Measurements from ENCODE around the gene OTULIN. TPM values are rescaled to one million over a fixed set of nuclear protein-coding genes. Genes with fewer than 3 reads are reported as not detected.

OTULIN gene
- total and polyA plus RNA-seq, 2 experiments from 2014 or later = 24.3 to 43.9 TPM

DNA sequence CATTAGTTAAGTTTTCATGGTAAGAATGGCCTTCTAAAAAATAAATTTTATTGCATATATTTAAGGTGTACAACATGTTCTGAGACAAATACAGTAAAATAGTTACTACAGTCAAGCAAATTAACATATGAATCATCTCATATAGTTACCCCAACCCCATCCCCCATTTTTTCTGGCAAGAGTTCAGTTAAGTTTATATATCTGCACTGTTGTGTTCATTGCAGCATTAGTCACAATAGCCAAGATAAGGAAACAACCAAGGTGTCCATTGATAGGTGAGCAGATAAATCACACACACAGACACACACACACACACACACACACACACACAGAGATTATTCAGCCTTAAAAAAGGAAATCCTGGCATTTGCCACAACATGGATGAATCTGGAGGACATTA is 37.2 kb upstream of the OTULIN start (continued):
- TF ChIP-seq EZH2 (IDR thresholded peaks at IDR 0.05; ENCODE audit: low read depth, unreplicated experiment) = no peak
- no peak for TF ChIP-seq ZNF331 (CRISPR knock-in tag; IDR thresholded peaks at IDR 0.05; ENCODE audit: low read depth)
- TF ChIP-seq STAT1 (IDR thresholded peaks at IDR 0.05; ENCODE audit: unreplicated experiment) = no peak

DNA sequence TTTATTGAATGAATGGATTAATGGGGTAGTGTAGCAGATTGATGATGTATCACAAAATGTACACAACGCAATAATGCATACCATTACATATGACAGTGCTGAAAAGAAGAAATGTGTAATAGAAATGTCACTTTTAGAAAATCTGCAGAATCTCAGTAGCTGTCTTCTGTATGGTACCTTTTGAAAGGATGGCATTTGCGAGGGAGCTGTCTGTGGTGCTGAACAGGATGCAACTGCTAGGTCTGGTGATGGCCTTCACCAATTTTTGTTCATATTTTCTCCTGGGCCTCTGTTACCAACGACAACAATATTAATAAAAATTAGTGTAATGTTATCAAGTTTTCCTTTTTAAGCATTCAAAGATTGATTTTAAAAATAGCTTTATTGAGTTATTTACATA is 36.2 kb upstream of the OTULIN start:
- no peaks in the 10 kb centered on the region for H3F3A ChIP-seq (replicated peaks; ENCODE audit: low read depth)
- no peak overlapping the region for H3K4me2 ChIP-seq
- no peak overlapping the region for H3K4me3 Mint-ChIP-seq
- H3K9me3 Mint-ChIP-seq = no peaks in the 10 kb centered on the region
- no peak overlapping the region for H3K27ac Mint-ChIP-seq
- no peaks in the 10 kb centered on the region for H3K36me3 ChIP-seq (ENCODE audit: insufficient read depth)
- H3K4me1 Mint-ChIP-seq = peaks cover 3% of the 10 kb centered on the region; the same call in 2 of the 3 replicates
- H3K27me3 ChIP-seq (ENCODE audit: insufficient read depth) = no peaks in the 10 kb centered on the region
- H3K4me1 ChIP-seq (ENCODE audit: insufficient read depth) = no peaks in the 10 kb centered on the region
- H3K27me3 Mint-ChIP-seq (ENCODE audit: insufficient read depth, low read depth, poor library complexity) = no peaks in the 10 kb centered on the region
- no peaks in the 10 kb centered on the region for H3K36me3 Mint-ChIP-seq (ENCODE audit: low read depth)
- TF ChIP-seq, protein P1, sequence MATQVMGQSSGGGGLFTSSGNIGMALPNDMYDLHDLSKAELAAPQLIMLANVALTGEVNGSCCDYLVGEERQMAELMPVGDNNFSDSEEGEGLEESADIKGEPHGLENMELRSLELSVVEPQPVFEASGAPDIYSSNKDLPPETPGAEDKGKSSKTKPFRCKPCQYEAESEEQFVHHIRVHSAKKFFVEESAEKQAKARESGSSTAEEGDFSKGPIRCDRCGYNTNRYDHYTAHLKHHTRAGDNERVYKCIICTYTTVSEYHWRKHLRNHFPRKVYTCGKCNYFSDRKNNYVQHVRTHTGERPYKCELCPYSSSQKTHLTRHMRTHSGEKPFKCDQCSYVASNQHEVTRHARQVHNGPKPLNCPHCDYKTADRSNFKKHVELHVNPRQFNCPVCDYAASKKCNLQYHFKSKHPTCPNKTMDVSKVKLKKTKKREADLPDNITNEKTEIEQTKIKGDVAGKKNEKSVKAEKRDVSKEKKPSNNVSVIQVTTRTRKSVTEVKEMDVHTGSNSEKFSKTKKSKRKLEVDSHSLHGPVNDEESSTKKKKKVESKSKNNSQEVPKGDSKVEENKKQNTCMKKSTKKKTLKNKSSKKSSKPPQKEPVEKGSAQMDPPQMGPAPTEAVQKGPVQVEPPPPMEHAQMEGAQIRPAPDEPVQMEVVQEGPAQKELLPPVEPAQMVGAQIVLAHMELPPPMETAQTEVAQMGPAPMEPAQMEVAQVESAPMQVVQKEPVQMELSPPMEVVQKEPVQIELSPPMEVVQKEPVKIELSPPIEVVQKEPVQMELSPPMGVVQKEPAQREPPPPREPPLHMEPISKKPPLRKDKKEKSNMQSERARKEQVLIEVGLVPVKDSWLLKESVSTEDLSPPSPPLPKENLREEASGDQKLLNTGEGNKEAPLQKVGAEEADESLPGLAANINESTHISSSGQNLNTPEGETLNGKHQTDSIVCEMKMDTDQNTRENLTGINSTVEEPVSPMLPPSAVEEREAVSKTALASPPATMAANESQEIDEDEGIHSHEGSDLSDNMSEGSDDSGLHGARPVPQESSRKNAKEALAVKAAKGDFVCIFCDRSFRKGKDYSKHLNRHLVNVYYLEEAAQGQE (IDR thresholded peaks at IDR 0.05; ENCODE audit: unreplicated experiment) = peak; percentile 90
- TF ChIP-seq CTCF (conservative IDR thresholded peaks at IDR 0.05; ENCODE audit: low read depth in 2 of 2) = no peak
- no peak overlapping the region for H2AFZ ChIP-seq
- no peaks in the 10 kb centered on the region for H4K20me1 ChIP-seq (replicated peaks; ENCODE audit: insufficient read depth)
- DNase-seq (ENCODE audit: low spot score) (peak; percentile 76), ATAC-seq (peak; percentile 62)
- H3K79me2 ChIP-seq (replicated peaks; ENCODE audit: insufficient read depth) = no peaks in the 10 kb centered on the region
- H3K27ac ChIP-seq (ENCODE audit: low read depth) = no peak overlapping the region
- no peak overlapping the region for H3K4me3 ChIP-seq
- H3K9me2 ChIP-seq (ENCODE audit: insufficient read depth) = no peaks in the 10 kb centered on the region

DNA sequence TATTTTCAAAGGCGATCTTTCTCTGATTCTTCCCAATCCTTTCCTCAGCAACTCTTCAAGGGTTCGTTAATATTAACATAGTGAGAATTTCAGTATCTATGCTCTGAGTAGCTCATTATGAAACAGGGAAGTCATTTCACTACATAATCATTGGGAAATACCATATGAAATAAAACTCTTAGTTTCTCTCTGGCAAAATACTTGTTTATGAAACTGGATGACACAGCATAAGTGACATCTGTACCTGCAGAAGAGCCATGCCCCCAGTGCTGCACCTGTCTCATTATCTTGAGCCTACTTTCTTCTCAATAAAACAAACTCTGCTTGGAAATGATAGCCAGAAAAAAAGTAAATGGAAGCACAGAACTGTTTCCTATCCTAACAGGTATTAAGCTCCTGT is 33.8 kb upstream of the OTULIN start:
- H3K4me1 Mint-ChIP-seq = peaks cover 3% of the 10 kb centered on the region; the same call in 2 of the 3 replicates
- no peak overlapping the region for H3K27ac Mint-ChIP-seq
- H3K9me3 Mint-ChIP-seq = no peaks in the 10 kb centered on the region; the same call in 2 of the 3 replicates
- no peak overlapping the region for H3K4me3 Mint-ChIP-seq
- H3F3A ChIP-seq (replicated peaks; ENCODE audit: low read depth) = no peaks in the 10 kb centered on the region
- H3K4me3 ChIP-seq = no peak overlapping the region
- no peaks in the 10 kb centered on the region for H4K20me1 ChIP-seq (replicated peaks; ENCODE audit: insufficient read depth)
- H3K27me3 ChIP-seq (ENCODE audit: insufficient read depth) = no peaks in the 10 kb centered on the region
- H3K36me3 ChIP-seq (ENCODE audit: insufficient read depth) = no peaks in the 10 kb centered on the region
- H3K27ac ChIP-seq (ENCODE audit: low read depth) = no peak overlapping the region
- ATAC-seq (no peak), DNase-seq (ENCODE audit: low spot score) (no peak)
- H3K27me3 Mint-ChIP-seq (ENCODE audit: insufficient read depth, low read depth, poor library complexity) = peaks cover 2% of the 10 kb centered on the region
- H3K4me1 ChIP-seq (ENCODE audit: insufficient read depth) = no peaks in the 10 kb centered on the region
- no peaks in the 10 kb centered on the region for H3K36me3 Mint-ChIP-seq (ENCODE audit: low read depth)
- H3K79me2 ChIP-seq (replicated peaks; ENCODE audit: insufficient read depth) = no peaks in the 10 kb centered on the region
- H3K4me2 ChIP-seq = no peak overlapping the region
- no peaks in the 10 kb centered on the region for H3K9me2 ChIP-seq (ENCODE audit: insufficient read depth)
- H2AFZ ChIP-seq = no peak overlapping the region
- TF ChIP-seq EZH2 (IDR thresholded peaks at IDR 0.05; ENCODE audit: low read depth, unreplicated experiment) = no peak

All from GM23338 (cell line).